Measurements from ENCODE around the gene MAP4K3.

The MAP4K3 gene

GRCh38 chr2:39218391-39218790, 218.7 kb downstream of the MAP4K3 start:
- Histone ChIP-seq H3K27ac (no peak overlapping the region), H3K36me3 (ENCODE audit: control insufficient read depth, insufficient read depth, low read length) (no peaks in the 10 kb centered on the region)
- TF ChIP-seq CTCF (IDR thresholded peaks at IDR 0.05), result no peak

GRCh38 chr2:39217192-39217550, 219.9 kb downstream of the MAP4K3 start:
- no peak overlapping the region for H3K4me2 ChIP-seq (ENCODE audit: low read length)
- H3K9me3 ChIP-seq (ENCODE audit: control insufficient read depth, low read length), result no peaks in the 10 kb centered on the region
- H3K79me2 ChIP-seq, result no peaks in the 10 kb centered on the region
- TF ChIP-seq CTCF (IDR thresholded peaks at IDR 0.05), result no peak
- H3K4me1 ChIP-seq, result no peaks in the 10 kb centered on the region
- no peaks in the 10 kb centered on the region for H3K36me3 ChIP-seq (ENCODE audit: control insufficient read depth, insufficient read depth, low read length)
- no peak overlapping the region for H3K9ac ChIP-seq
- H3K27me3 ChIP-seq (ENCODE audit: control insufficient read depth, insufficient read depth, low read length), result no peaks in the 10 kb centered on the region
- no peak overlapping the region for H3K4me3 ChIP-seq (ENCODE audit: low read depth, low read length)
- no peak overlapping the region for H3K27ac ChIP-seq
- H2AFZ ChIP-seq, result no peak overlapping the region

More at GRCh38 chr2:39218391-39218790, 218.7 kb downstream of the MAP4K3 start:
- H2AFZ ChIP-seq, result no peak overlapping the region
- no peaks in the 10 kb centered on the region for H3K79me2 ChIP-seq
- H3K4me1 ChIP-seq, result no peaks in the 10 kb centered on the region
- H3K9me3 ChIP-seq (ENCODE audit: control insufficient read depth, low read length), result no peaks in the 10 kb centered on the region
- H3K27me3 ChIP-seq (ENCODE audit: control insufficient read depth, insufficient read depth, low read length), result no peaks in the 10 kb centered on the region
- no peak overlapping the region for H3K4me2 ChIP-seq (ENCODE audit: low read length)
- no peak overlapping the region for H3K9ac ChIP-seq
- H3K4me3 ChIP-seq (ENCODE audit: low read depth, low read length), result no peak overlapping the region

- no peak for TF ChIP-seq CTCF (IDR thresholded peaks at IDR 0.05)
- Histone ChIP-seq H3K27me3 (ENCODE audit: control insufficient read depth, insufficient read depth, low read length) (no peaks in the 10 kb centered on the region), H2AFZ (no peak overlapping the region), H3K9me3 (ENCODE audit: control insufficient read depth, low read length) (no peaks in the 10 kb centered on the region), H3K9ac (no peak overlapping the region), H3K4me3 (ENCODE audit: low read depth, low read length) (no peak overlapping the region), H3K36me3 (ENCODE audit: control insufficient read depth, insufficient read depth, low read length) (no peaks in the 10 kb centered on the region), H3K4me2 (ENCODE audit: low read length) (no peak overlapping the region), H3K27ac (no peak overlapping the region), H3K4me1 (no peaks in the 10 kb centered on the region), H3K79me2 (no peaks in the 10 kb centered on the region)
These were observed 220.5 kb downstream of the MAP4K3 start for GRCh38 chr2:39216346-39217191.

GRCh38 chr2:39215545-39215944, 221.5 kb downstream of the MAP4K3 start:
- Histone ChIP-seq H3K4me2 (ENCODE audit: low read length) (no peak overlapping the region), H3K4me3 (ENCODE audit: low read depth, low read length) (no peak overlapping the region), H3K36me3 (ENCODE audit: control insufficient read depth, insufficient read depth, low read length) (no peaks in the 10 kb centered on the region), H3K4me1 (no peaks in the 10 kb centered on the region), H2AFZ (no peak overlapping the region), H3K79me2 (no peaks in the 10 kb centered on the region), H3K27ac (no peak overlapping the region), H3K27me3 (ENCODE audit: control insufficient read depth, insufficient read depth, low read length) (no peaks in the 10 kb centered on the region), H3K9ac (no peak overlapping the region), H3K9me3 (ENCODE audit: control insufficient read depth, low read length) (no peaks in the 10 kb centered on the region)
- TF ChIP-seq CTCF (IDR thresholded peaks at IDR 0.05), result no peak

- TF ChIP-seq CTCF (IDR thresholded peaks at IDR 0.05), result no peak
- Histone ChIP-seq H3K4me2 (ENCODE audit: low read length) (no peak overlapping the region), H3K36me3 (ENCODE audit: control insufficient read depth, insufficient read depth, low read length) (no peaks in the 10 kb centered on the region), H3K27ac (no peak overlapping the region), H3K4me3 (ENCODE audit: low read depth, low read length) (no peak overlapping the region), H3K9ac (no peak overlapping the region), H3K27me3 (ENCODE audit: control insufficient read depth, insufficient read depth, low read length) (no peaks in the 10 kb centered on the region), H3K9me3 (ENCODE audit: control insufficient read depth, low read length) (no peaks in the 10 kb centered on the region), H3K79me2 (no peaks in the 10 kb centered on the region), H3K4me1 (no peaks in the 10 kb centered on the region), H2AFZ (no peak overlapping the region)
These were observed 224.1 kb downstream of the MAP4K3 start for GRCh38 chr2:39213015-39213414.

Measured in parathyroid adenoma (tissue), 2 donors.